H1 (cell line): ENCODE results near the gene ADGRG7. TPM values are rescaled to one million over a fixed set of nuclear protein-coding genes. Genes with fewer than 3 reads are reported as not detected.

ENCODE experiments used
- CTCF ChIA-PET: fragments of 300-600 bp; sonication (Branson Sonifier 250); formaldehyde crosslinking; loops from one replicate; lab custom pipeline; 2021; ENCODE audit not compliant: partially characterized antibody; lab: Charles Lee
- POLR2A ChIA-PET: fragments of 300-600 bp; sonication (Branson Sonifier 250); formaldehyde crosslinking; loops from one replicate; lab custom pipeline; 2021; ENCODE audit warnings: inconsistent platforms; ENCODE audit not compliant: partially characterized antibody; lab: Charles Lee
- DNase-seq, 2 experiments: peaks; one replicate each; pipeline versions ENCODE4 v3.0.0 to v3.0.0-alpha.2; 2010 to 2022; ENCODE audit warnings: low spot score in 2 of 2, low read depth in 1 of 2, mixed read lengths in 1 of 2
- FAIRE-seq: peaks from 2 replicates; lab custom pipeline; 2011; peaks lifted over from hg19 to GRCh38; lab: Jason Lieb, UNC
- H2AFZ ChIP-seq: 2 replicates; pipeline ENCODE4 v1.8.1; 2012; ENCODE audit warnings: low read length, inconsistent platforms
- H2AK5ac ChIP-seq: 2 replicates; pipeline ENCODE4 v1.6.1; 2013; ENCODE audit warnings: low read depth, low read length
- H2BK120ac ChIP-seq: replicated peaks from 2 replicates; pipeline ENCODE3; 2013; ENCODE audit warnings: low read depth, low read length, inconsistent platforms
- H2BK12ac ChIP-seq: 2 replicates; pipeline ENCODE4 v1.6.1; 2013; ENCODE audit warnings: low read depth, low read length
- H2BK15ac ChIP-seq: 2 replicates; pipeline ENCODE4 v1.6.1; 2013; ENCODE audit warnings: low read length
- H2BK20ac ChIP-seq: 2 replicates; pipeline ENCODE4 v1.6.1; 2013; ENCODE audit warnings: low read length
- H2BK5ac ChIP-seq: 2 replicates; pipeline ENCODE4 v1.6.1; 2013; ENCODE audit warnings: low read depth, low read length
- H3K14ac ChIP-seq: 2 replicates; pipeline ENCODE4 v1.6.1; 2013; ENCODE audit warnings: inconsistent platforms; ENCODE audit not compliant: insufficient read length
- H3K18ac ChIP-seq: 2 replicates; pipeline ENCODE4 v1.6.1; 2013; ENCODE audit warnings: low read length; ENCODE audit errors: extremely low read depth
- H3K23ac ChIP-seq: 2 replicates; pipeline ENCODE4 v1.6.1; 2013; ENCODE audit warnings: inconsistent platforms; ENCODE audit not compliant: insufficient read length
- H3K23me2 ChIP-seq: 2 replicates; pipeline ENCODE4 v1.6.1; 2013; ENCODE audit warnings: low read depth, low read length
- H3K27ac ChIP-seq: 2 replicates; pipeline ENCODE4 v1.6.1; 2011; ENCODE audit warnings: low read depth, low read length, inconsistent platforms
- H3K27me3 ChIP-seq, 4 experiments: replicated peaks in 1 of 4; 1 replicate in 1 of 4; 2 replicates in 3 of 4; pipeline versions ENCODE4 v1.6.1 to v1.8.1; 2011 to 2013; ENCODE audit warnings: low read length in 3 of 4, mild to moderate bottlenecking in 3 of 4, inconsistent platforms in 2 of 4, mixed read lengths in 2 of 4, moderate library complexity in 1 of 4; ENCODE audit not compliant: control insufficient read depth in 3 of 4, insufficient read depth in 3 of 4; ENCODE audit errors: extremely low read depth in 1 of 4
- H3K36me3 ChIP-seq, 4 experiments: 2 replicates each; pipeline versions ENCODE4 v1.6.1 to v1.8.1; 2011 to 2013; ENCODE audit warnings: mild to moderate bottlenecking in 4 of 4, low read length in 3 of 4, moderate library complexity in 2 of 4, control low read depth in 1 of 4, inconsistent platforms in 1 of 4; ENCODE audit not compliant: insufficient read depth in 4 of 4, control insufficient read depth in 2 of 4
- H3K4ac ChIP-seq: replicated peaks from 2 replicates; pipeline ENCODE3; 2013; ENCODE audit warnings: low read length, low read depth, mixed read lengths, inconsistent platforms; ENCODE audit not compliant: insufficient read length
- H3K4me1 ChIP-seq, 4 experiments: replicated peaks in 1 of 4; 1 replicate in 1 of 4; 2 replicates in 3 of 4; pipeline versions ENCODE4 v1.6.1 to v1.8.1; 2011 to 2013; ENCODE audit warnings: low read length in 3 of 4, inconsistent platforms in 2 of 4, mixed read lengths in 1 of 4; ENCODE audit not compliant: insufficient read depth in 4 of 4, control insufficient read depth in 3 of 4
- H3K4me2 ChIP-seq, 2 experiments: 2 replicates each; pipeline versions ENCODE4 v1.6.1 to v1.8.1; 2011 to 2013; ENCODE audit warnings: low read depth in 2 of 2, low read length in 2 of 2, control low read depth in 1 of 2, inconsistent platforms in 1 of 2, mild to moderate bottlenecking in 1 of 2; ENCODE audit not compliant: insufficient read depth in 1 of 2
- H3K4me3 ChIP-seq, 4 experiments: fragments of 200-600, 300-600 bp in 1 of 4; sonication (generic), shearing (Covaris generic), sonication (Bioruptor Twin) in 1 of 4; 2 replicates each; pipeline versions ENCODE4 v1.5.1 to v1.8.1; 2011 to 2016; ENCODE audit warnings: low read length in 4 of 4, low read depth in 3 of 4, control low read depth in 2 of 4, inconsistent platforms in 2 of 4, mild to moderate bottlenecking in 2 of 4, mixed read lengths in 1 of 4, moderate library complexity in 1 of 4; ENCODE audit not compliant: insufficient read depth in 2 of 4; ENCODE audit errors: extremely low read depth in 1 of 4
- H3K56ac ChIP-seq: replicated peaks from 2 replicates; pipeline ENCODE3; 2013; ENCODE audit warnings: low read depth, mild to moderate bottlenecking, mixed read lengths, low read length, inconsistent platforms; ENCODE audit not compliant: insufficient read length
- H3K79me1 ChIP-seq: 2 replicates; pipeline ENCODE4 v1.6.1; 2013; ENCODE audit warnings: low read depth, low read length, control low read depth
- H3K79me2 ChIP-seq, 2 experiments: 2 replicates each; pipeline versions ENCODE4 v1.6.1 to v1.8.1; 2012 to 2013; ENCODE audit warnings: low read length in 2 of 2, mild to moderate bottlenecking in 2 of 2, inconsistent platforms in 1 of 2; ENCODE audit not compliant: insufficient read depth in 2 of 2, control insufficient read depth in 1 of 2
- H3K9ac ChIP-seq, 4 experiments: replicated peaks in 1 of 4; 1 replicate in 1 of 4; 2 replicates in 3 of 4; pipeline versions ENCODE4 v1.6.1 to v1.8.1; 2011 to 2013; ENCODE audit warnings: low read depth in 3 of 4, low read length in 3 of 4, control low read depth in 2 of 4, mild to moderate bottlenecking in 2 of 4, moderate library complexity in 2 of 4, inconsistent platforms in 1 of 4; ENCODE audit errors: extremely low read depth in 1 of 4
- H3K9me3 ChIP-seq, 2 experiments: 2 replicates each; pipeline versions ENCODE4 v1.6.1 to v1.8.1; 2012 to 2013; ENCODE audit warnings: mild to moderate bottlenecking in 2 of 2, moderate library complexity in 2 of 2, control low read depth in 1 of 2, inconsistent platforms in 1 of 2, low read depth in 1 of 2, low read length in 1 of 2, mixed read lengths in 1 of 2; ENCODE audit not compliant: insufficient read depth in 2 of 2
- H4K20me1 ChIP-seq, 2 experiments: replicated peaks in 1 of 2; 2 replicates each; pipeline versions ENCODE3 to v1.8.1; 2011 to 2013; ENCODE audit warnings: inconsistent platforms in 2 of 2, low read length in 2 of 2, mild to moderate bottlenecking in 1 of 2; ENCODE audit not compliant: insufficient read depth in 2 of 2, control insufficient read depth in 1 of 2
- H4K5ac ChIP-seq: 2 replicates; pipeline ENCODE4 v1.6.1; 2013; ENCODE audit warnings: low read length, low read depth, mixed read lengths, inconsistent platforms; ENCODE audit not compliant: insufficient read length
- H4K8ac ChIP-seq: 2 replicates; pipeline ENCODE4 v1.8.0; 2013; ENCODE audit warnings: mild to moderate bottlenecking, moderate library complexity, low read length, inconsistent platforms; ENCODE audit not compliant: insufficient read depth; ENCODE audit errors: extremely low read depth
- H4K91ac ChIP-seq: replicated peaks from 2 replicates; pipeline ENCODE3; 2013; ENCODE audit warnings: low read length, mixed read lengths, inconsistent platforms; ENCODE audit not compliant: insufficient read length
- CBX5 ChIP-seq: fragments of 300-800, 300-1000 bp; sonication (generic); IDR thresholded peaks from 2 replicates; pipeline ENCODE4 v1.7.1; 2016; ENCODE audit warnings: antibody characterized with exemption, low read length, low read depth
- CHD2 ChIP-seq: IDR thresholded peaks from 2 replicates; pipeline ENCODE4 v1.6.1; 2012; ENCODE audit warnings: low read length, improper control_type of control experiment
- GTF2F1 ChIP-seq: IDR thresholded peaks from 2 replicates; pipeline ENCODE4 v1.6.1; 2012; ENCODE audit warnings: low read depth, low read length, improper control_type of control experiment, borderline replicate concordance
- JUND ChIP-seq: IDR thresholded peaks from 2 replicates; pipeline ENCODE4 v1.6.1; 2011; ENCODE audit warnings: mild to moderate bottlenecking, improper control_type of control experiment, low read length
- PHF8 ChIP-seq: fragments of 200-600 bp; sonication (generic); conservative IDR thresholded peaks from 2 replicates; pipeline ENCODE4 v1.7.1; 2012; ENCODE audit warnings: low read depth, mild to moderate bottlenecking, inconsistent platforms, low read length, moderate library complexity
- POU5F1 ChIP-seq: IDR thresholded peaks from 2 replicates; pipeline ENCODE4 v1.6.1; 2011; ENCODE audit warnings: low read depth, mild to moderate bottlenecking, low read length, moderate library complexity
- RBBP5 ChIP-seq: IDR thresholded peaks from 2 replicates; pipeline ENCODE4 v1.7.1; 2012; ENCODE audit warnings: low read depth, mild to moderate bottlenecking, inconsistent platforms, low read length, moderate library complexity, borderline replicate concordance
- TAF7 ChIP-seq: optimal IDR thresholded peaks from 2 replicates; pipeline ENCODE3; 2011; ENCODE audit warnings: low read depth, mild to moderate bottlenecking, inconsistent platforms, low read length, moderate library complexity, borderline replicate concordance
- YY1 ChIP-seq: IDR thresholded peaks from 2 replicates; pipeline ENCODE4 v1.6.1; 2011; ENCODE audit warnings: low read depth, mild to moderate bottlenecking, low read length
- polyA plus RNA-seq, 7 experiments: library from polyadenylated mRNA; depleted of rRNA in 3 of 7; stranded (reverse) in 5 of 7; unstranded in 2 of 7; fragments of >200 nt in 5 of 7; fragments of 200-250 nt in 2 of 7; gene quantifications; 1 replicate in 5 of 7; 2 replicates in 1 of 7; 4 replicates in 1 of 7; pipeline versions ENCODE4 v1.2.1 to v1.2.3, GENCODE V29; 2011 to 2013; ENCODE audit warnings: missing spikeins in 2 of 7, mixed read lengths in 2 of 7
- total RNA-seq: library from RNA; stranded (reverse); fragmentation: NEBNext Ultra II Directional; extraction: Animal tissue kit (Norgen Biotek cat#: 25700); gene quantifications from 2 replicates; pipeline ENCODE4 v1.2.1, GENCODE V29; 2021

ADGRG7 gene
- total and polyA plus RNA-seq, 2 of the 8 experiments (the other 6 are each of a cell fraction or from before 2014, with no cell fraction given), result not detected

DNA sequence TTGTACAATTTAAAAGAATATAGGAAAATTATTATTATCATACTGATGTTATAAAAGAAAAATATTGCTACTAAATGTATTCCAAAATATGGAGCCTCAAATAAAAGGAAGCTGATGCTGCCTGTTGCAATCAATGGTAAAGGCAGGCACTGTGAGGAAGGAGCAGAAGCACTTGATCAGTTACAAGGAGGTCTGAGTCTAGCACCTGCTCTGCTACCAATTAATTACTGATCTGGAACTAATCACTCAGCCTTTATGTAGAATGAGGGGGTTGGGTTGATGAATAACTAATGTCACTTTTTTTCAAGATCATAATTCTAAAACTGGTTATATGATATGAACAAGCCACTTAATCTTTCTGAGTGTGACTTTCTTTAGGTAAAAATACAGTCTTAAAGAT is 5.5 kb downstream of the ADGRG7 start:
- no peaks in the 10 kb centered on the region for H3K79me2 ChIP-seq
- CTCF ChIA-PET, result no interaction called here
- no peak overlapping the region for H2BK15ac ChIP-seq
- no peak overlapping the region for H4K8ac ChIP-seq
- H3K9ac ChIP-seq, result no peak overlapping the region
- no peak overlapping the region for H4K91ac ChIP-seq
- no peak overlapping the region for H3K27ac ChIP-seq
- no peak overlapping the region for H2BK120ac ChIP-seq
- H3K23me2 ChIP-seq, result no peaks in the 10 kb centered on the region
- H2BK5ac ChIP-seq, result no peak overlapping the region
- H3K36me3 ChIP-seq, result no peaks in the 10 kb centered on the region
- no peak overlapping the region for H2AK5ac ChIP-seq
- H4K20me1 ChIP-seq, result no peaks in the 10 kb centered on the region
- no peak overlapping the region for H3K56ac ChIP-seq
- H2BK20ac ChIP-seq, result no peak overlapping the region
- no peak overlapping the region for H3K18ac ChIP-seq
- TF ChIP-seq YY1 (no peak), CBX5 (no peak), GTF2F1 (no peak), RBBP5 (no peak), JUND (no peak), TAF7 (no peak), CHD2 (no peak), POU5F1 (no peak), PHF8 (no peak)
- no peaks in the 10 kb centered on the region for H3K9me3 ChIP-seq
- DNase-seq, result no peak
- no peak overlapping the region for H3K4me3 ChIP-seq
- H3K14ac ChIP-seq, result no peak overlapping the region
- H4K5ac ChIP-seq, result no peak overlapping the region
- no peak overlapping the region for H3K4me2 ChIP-seq
- no peaks in the 10 kb centered on the region for H3K4me1 ChIP-seq
- H2AFZ ChIP-seq, result no peak overlapping the region
- no peak overlapping the region for H2BK12ac ChIP-seq
- H3K79me1 ChIP-seq, result no peaks in the 10 kb centered on the region
- no peak overlapping the region for H3K23ac ChIP-seq
- H3K4ac ChIP-seq, result no peak overlapping the region
- no peak for FAIRE-seq
- no peaks in the 10 kb centered on the region for H3K27me3 ChIP-seq
- POLR2A ChIA-PET, result no interaction called here
